Fibroblast of lung (primary cell): ENCODE data around the gene SNX8.

Experiments used
- CTCF ChIP-seq, 2 donors: IDR thresholded peaks in 1 of 2; conservative IDR thresholded peaks in 1 of 2; 1 replicate in 1 of 2; 2 replicates in 1 of 2; pipeline ENCODE4 v1.5.1; 2011 to 2012; ENCODE audit warnings: low read length in 2 of 2, control low read depth in 1 of 2, inconsistent platforms in 1 of 2, low read depth in 1 of 2, mild to moderate bottlenecking in 1 of 2
- EZH2 ChIP-seq: IDR thresholded peaks from 2 replicates; pipeline ENCODE4 v1.5.1; 2012; ENCODE audit warnings: low read length, control low read depth, mild to moderate bottlenecking; ENCODE audit errors: missing control alignments

DNA sequence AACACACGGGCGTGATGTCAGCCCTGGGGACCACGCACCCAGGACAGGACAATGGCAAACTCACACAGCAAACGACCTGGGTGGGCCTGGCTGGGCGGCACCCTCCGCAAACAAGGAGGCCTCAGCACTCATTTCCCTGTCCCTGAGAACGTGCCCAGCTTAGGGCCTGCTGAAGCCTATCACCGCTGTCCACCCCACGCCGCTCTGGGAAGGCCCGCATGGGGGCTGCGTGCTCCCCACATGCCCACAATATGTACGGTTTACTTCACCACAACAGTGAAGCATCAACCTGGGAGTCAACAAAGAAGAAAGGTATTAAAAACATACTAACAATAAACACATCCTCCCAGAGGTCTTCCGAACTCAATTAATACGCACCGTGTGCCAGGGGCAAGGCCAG, 93.7 kb downstream of the SNX8 start:
- TF ChIP-seq CTCF (conservative IDR thresholded peaks at IDR 0.05 in 1 of 2, IDR thresholded peaks at IDR 0.05 in 1 of 2; ENCODE audit: low read depth in 1 of 2, low read length in 2 of 2) (no peak), EZH2 (no peak)
